ENCODE results near the gene INTS14.
"Not testable (repeated sequence)": the region's sequence is repeated elsewhere in the genome, so short reads cannot be mapped to it uniquely, and the experiment has no call there.

INTS14 gene

GRCh38 chr15:65551183-65551582 lies 59.7 kb downstream of the INTS14 start:
- DNase-seq (ENCODE audit: low spot score), result no peak
- TF ChIP-seq CTCF (conservative IDR thresholded peaks at IDR 0.05; ENCODE audit: low read depth), result no peak
- ChIA-PET POLR2A (ENCODE audit: low non-redundant PET) (no interaction called here), CTCF (interaction anchor here (0.6 kb wide), 1 partner anchor 40 kb away, joined by 3 read pairs; no protein-coding TSS in a partner anchor)
- no peak overlapping the region for H3K27ac ChIP-seq

- CTCF ChIA-PET, result interaction anchor here (0.6 kb wide), 1 partner anchor 40 kb away, joined by 3 read pairs; no protein-coding TSS in a partner anchor
- POLR2A ChIA-PET (ENCODE audit: low non-redundant PET), result no interaction called here
- H3K27ac ChIP-seq, result no peak overlapping the region
- DNase-seq (ENCODE audit: low spot score), result no peak
- no peak for TF ChIP-seq CTCF (conservative IDR thresholded peaks at IDR 0.05; ENCODE audit: low read depth)
Measured at GRCh38 chr15:65550681-65551098, 60.2 kb downstream of the INTS14 start.

GRCh38 chr15:65549288-65549687 lies 61.6 kb downstream of the INTS14 start:
- POLR2A ChIA-PET (ENCODE audit: low non-redundant PET); DNase-seq (ENCODE audit: low spot score); CTCF ChIA-PET; H3K27ac ChIP-seq: not testable (repeated sequence)

- DNase-seq (ENCODE audit: low spot score), result no peak
- no peak overlapping the region for H3K27ac ChIP-seq
- no peak for TF ChIP-seq CTCF (conservative IDR thresholded peaks at IDR 0.05; ENCODE audit: low read depth)
- ChIA-PET CTCF (no interaction called here), POLR2A (ENCODE audit: low non-redundant PET) (no interaction called here)
Measured at GRCh38 chr15:65547841-65548240, 63.1 kb downstream of the INTS14 start.

GRCh38 chr15:65541231-65541820 lies 69.6 kb downstream of the INTS14 start:
- DNase-seq (ENCODE audit: low spot score), result no peak
- ChIA-PET CTCF (interaction anchor here (0.6 kb wide), 2 partner anchors 15 to 174 kb away, joined by 3 to 4 read pairs; no protein-coding TSS in a partner anchor), POLR2A (ENCODE audit: low non-redundant PET) (no interaction called here)
- no peak overlapping the region for H3K27ac ChIP-seq
- no peak for TF ChIP-seq CTCF (conservative IDR thresholded peaks at IDR 0.05; ENCODE audit: low read depth)

GRCh38 chr15:65540314-65540713 lies 70.6 kb downstream of the INTS14 start:
- TF ChIP-seq CTCF (conservative IDR thresholded peaks at IDR 0.05; ENCODE audit: low read depth), result no peak
- H3K27ac ChIP-seq, result no peak overlapping the region
- no peak for DNase-seq (ENCODE audit: low spot score)
- POLR2A ChIA-PET (ENCODE audit: low non-redundant PET), result no interaction called here
- CTCF ChIA-PET, result no interaction called here

GRCh38 chr15:65535192-65535591 lies 75.7 kb downstream of the INTS14 start:
- H3K27ac ChIP-seq, result no peak overlapping the region
- CTCF ChIA-PET, result no interaction called here
- POLR2A ChIA-PET (ENCODE audit: low non-redundant PET), result no interaction called here
- TF ChIP-seq CTCF (conservative IDR thresholded peaks at IDR 0.05; ENCODE audit: low read depth), result no peak
- peak; percentile 52 for DNase-seq (ENCODE audit: low spot score)

Data from RWPE1 (cell line).